Ectodermal cell (in vitro differentiated cells): ENCODE results near the gene ACTL10. TPM values are rescaled to one million over a fixed set of nuclear protein-coding genes. Genes with fewer than 3 reads are reported as not detected.

Source experiments
- H3K27ac ChIP-seq: 2 replicates; pipeline ENCODE4 v1.7.0; 2013; ENCODE audit warnings: mild to moderate bottlenecking, low read depth, low read length; ENCODE audit not compliant: insufficient read depth, poor library complexity, severe bottlenecking
- H3K27me3 ChIP-seq: 2 replicates; pipeline ENCODE4 v1.7.0; 2013; ENCODE audit warnings: mild to moderate bottlenecking, low read length; ENCODE audit not compliant: insufficient read depth, control insufficient read depth, poor library complexity, severe bottlenecking
- H3K36me3 ChIP-seq: one replicate; pipeline ENCODE4 v1.7.0; 2013; ENCODE audit warnings: low read length; ENCODE audit not compliant: control insufficient read depth, insufficient read depth
- H3K4me1 ChIP-seq: one replicate; pipeline ENCODE4 v1.7.0; 2013; ENCODE audit warnings: low read length; ENCODE audit not compliant: control insufficient read depth, insufficient read depth
- H3K4me3 ChIP-seq: 2 replicates; pipeline ENCODE4 v1.7.0; 2013; ENCODE audit warnings: low read depth, low read length, control low read depth; ENCODE audit not compliant: insufficient read depth
- H3K9me3 ChIP-seq: 2 replicates; pipeline ENCODE4 v1.7.0; 2013; ENCODE audit warnings: mild to moderate bottlenecking, low read length, moderate library complexity; ENCODE audit not compliant: control insufficient read depth
- WGBS, 2 experiments: methylation state at CpG; one replicate each; pipeline ENCODE4 v1.1.7; 2013; ENCODE audit warnings: missing lambda C conversion rate in 2 of 2; 5-methylcytosine and 5-hydroxymethylcytosine counted together
- polyA plus RNA-seq, 4 experiments: library from polyadenylated mRNA; stranded (reverse); fragments of 50-300 nt; gene quantifications; one replicate each; pipeline ENCODE4 v1.2.3, GENCODE V29; 2013

Gene ACTL10
- not detected for polyA plus RNA-seq (2013, experiment 1 of 4)
- polyA plus RNA-seq (2013, experiment 2 of 4) = 0.12 TPM
- not detected for polyA plus RNA-seq (2013, experiment 3 of 4)
- 0.16 TPM for polyA plus RNA-seq (2013, experiment 4 of 4)

DNA sequence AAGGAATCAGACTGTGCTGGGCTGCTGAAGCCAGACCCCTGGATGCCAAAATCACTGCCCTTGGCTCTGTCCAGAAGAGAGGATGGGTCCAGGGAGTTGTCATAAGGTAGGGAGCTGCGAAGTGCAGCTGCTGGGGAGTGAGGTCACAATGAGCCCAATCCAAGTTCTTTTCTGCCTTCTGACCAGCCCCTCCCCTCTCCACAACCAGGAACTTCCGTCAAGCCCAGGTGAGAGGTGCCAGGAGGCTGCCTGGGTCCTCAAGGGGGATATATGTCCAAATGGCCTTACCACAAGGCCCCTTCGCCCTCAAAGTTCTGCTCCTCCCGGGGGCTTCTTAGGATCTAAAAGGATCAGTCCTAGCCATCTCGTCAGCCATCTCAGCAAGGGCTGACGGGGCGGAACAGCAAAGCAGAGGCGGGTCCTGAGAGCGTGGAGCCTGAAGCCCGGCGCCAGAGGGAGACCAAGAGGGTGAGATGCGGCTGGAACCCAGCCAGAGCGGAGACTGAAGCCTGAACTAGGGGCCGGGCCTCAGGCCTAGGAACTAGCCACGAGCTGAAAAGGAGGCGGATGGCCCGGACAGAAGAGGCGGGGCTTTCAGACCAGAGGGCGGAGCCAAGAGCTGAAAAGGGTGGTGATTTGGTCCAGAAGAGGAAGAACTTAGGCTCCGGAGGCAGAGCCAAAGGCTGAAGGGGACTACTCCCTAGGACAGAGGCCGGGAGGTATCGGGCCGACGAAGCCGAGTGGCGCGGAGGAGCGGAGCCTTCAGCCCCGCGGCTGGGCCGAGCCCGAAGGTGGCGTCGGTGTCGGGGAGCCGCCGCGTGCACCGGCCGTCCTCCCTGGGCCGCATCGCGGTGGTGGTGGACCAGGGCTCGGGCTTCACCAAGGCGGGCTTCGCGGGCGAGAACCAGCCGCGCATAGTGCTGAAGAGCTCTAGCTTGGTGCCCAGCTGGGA lies at the start of gene ACTL10:
TSS of gene ACTL10 (plus strand) at position 651 of the 952 bp plus-strand sequence. CDS start 555 bp downstream, outside the sequence.
- 17 to 22% methylated on average over 50 of the region's 50 CpGs for WGBS, 2 experiments
- Histone ChIP-seq H3K9me3 (no peaks in the 10 kb centered on the region), H3K4me1 (peaks cover 7% of the 10 kb centered on the region), H3K36me3 (no peaks in the 10 kb centered on the region), H3K27me3 (peaks cover 14% of the 10 kb centered on the region), H3K27ac (no peak within 1 kb of the TSS), H3K4me3 (peak within 1 kb of the TSS; percentile 35)

DNA sequence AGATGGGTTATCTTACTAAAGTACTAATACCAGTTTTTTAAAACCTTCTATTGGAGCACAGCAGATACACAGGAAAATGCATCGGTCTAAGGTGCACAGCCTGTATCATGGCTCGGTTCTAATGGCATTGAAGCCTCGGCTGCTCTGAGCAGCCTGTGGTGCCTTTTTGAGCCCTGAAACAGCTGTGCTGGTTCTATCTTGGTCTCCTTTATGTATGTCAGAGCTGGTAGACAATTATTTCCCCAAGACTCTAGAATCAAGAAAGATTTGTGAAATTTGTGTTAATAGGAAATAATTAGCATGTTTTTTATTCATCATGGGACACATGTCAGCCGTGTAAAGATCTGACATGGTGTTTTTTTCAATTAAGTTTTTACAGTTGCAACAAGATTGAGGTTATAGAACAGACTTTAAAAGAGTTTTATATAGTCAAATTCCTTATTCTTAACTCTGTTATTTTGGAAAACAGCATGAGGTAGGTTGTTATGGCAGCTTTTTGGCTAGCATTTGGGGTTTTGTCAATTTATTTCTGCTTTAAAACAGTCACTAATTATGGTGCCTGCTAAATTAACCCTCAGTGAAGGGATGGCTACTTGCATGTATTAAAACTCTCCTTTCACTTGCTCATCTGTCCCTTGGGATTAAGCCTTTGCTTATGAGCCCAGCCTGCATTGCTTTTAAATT lies 44.9 kb upstream of the ACTL10 start:
- Histone ChIP-seq H3K27me3 (no peaks in the 10 kb centered on the region), H3K4me1 (no peaks in the 10 kb centered on the region), H3K4me3 (no peak overlapping the region), H3K36me3 (no peaks in the 10 kb centered on the region), H3K27ac (no peak overlapping the region), H3K9me3 (no peaks in the 10 kb centered on the region)
- 92 to 97% methylated on average over 4 of the region's 4 CpGs for WGBS, 2 experiments

DNA sequence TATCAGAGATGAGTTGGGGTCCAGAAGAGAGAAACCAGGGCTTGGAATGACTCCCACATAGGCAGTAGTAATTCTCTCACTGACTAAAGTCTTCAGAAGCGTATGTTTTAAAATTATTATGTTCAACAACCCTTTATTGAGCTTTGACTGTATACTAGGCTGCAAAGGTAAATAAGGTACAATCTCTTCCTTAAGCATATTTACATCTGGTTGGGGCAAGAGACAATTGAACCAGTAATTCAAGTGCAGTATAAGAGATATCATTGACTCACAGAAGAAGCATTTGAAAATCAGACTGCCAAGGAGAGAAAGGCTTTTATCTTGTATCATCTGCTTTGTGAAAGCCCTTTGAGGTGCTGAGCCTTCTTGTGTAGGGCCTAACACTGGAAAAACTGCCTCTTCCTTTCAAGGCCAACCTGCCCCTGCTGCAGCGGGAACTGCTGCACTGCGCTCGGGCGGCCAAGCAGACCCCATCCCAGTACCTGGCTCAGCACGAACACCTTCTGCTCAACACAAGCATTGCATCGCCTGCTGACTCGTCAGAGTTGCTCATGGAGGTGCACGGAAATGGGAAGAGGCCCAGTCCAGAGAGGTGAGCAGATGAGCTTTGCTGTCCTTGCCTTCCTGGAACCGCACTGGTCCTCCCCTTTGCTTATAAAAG lies 43.9 kb upstream of the ACTL10 start:
- WGBS, 2 experiments = 92 to 97% methylated on average over 10 of the region's 10 CpGs
- no peak overlapping the region for H3K4me3 ChIP-seq

DNA sequence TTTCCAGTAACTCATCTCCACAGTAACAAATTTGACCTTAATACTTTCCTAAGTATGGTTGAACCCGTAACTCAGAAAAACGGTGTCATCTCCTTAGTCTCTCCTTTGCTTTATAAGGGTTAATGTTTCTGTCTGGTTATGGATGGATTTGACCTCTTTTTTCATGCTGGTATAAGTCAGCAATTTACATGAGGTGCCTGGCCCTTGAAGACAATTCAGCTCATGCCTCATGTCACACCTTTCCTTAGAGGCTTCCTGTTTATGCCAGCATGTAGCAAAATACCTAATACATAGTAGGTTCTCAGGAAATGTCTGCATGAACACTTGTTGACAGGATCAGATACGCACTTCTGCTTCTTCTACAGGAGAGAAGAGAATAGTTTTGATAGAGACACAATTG lies 42.3 kb upstream of the ACTL10 start:
- no peak overlapping the region for H3K27ac ChIP-seq
- no peak overlapping the region for H3K4me3 ChIP-seq
- H3K36me3 ChIP-seq = no peaks in the 10 kb centered on the region
- no peaks in the 10 kb centered on the region for H3K4me1 ChIP-seq
- H3K27me3 ChIP-seq = no peaks in the 10 kb centered on the region
- 96 to 98% methylated on average over 3 of the region's 3 CpGs for WGBS, 2 experiments
- no peaks in the 10 kb centered on the region for H3K9me3 ChIP-seq

More for the DNA sequence above, 43.9 kb upstream of the ACTL10 start:
- Histone ChIP-seq H3K27ac (no peak overlapping the region), H3K27me3 (no peaks in the 10 kb centered on the region), H3K36me3 (no peaks in the 10 kb centered on the region), H3K9me3 (no peaks in the 10 kb centered on the region), H3K4me1 (no peaks in the 10 kb centered on the region)

DNA sequence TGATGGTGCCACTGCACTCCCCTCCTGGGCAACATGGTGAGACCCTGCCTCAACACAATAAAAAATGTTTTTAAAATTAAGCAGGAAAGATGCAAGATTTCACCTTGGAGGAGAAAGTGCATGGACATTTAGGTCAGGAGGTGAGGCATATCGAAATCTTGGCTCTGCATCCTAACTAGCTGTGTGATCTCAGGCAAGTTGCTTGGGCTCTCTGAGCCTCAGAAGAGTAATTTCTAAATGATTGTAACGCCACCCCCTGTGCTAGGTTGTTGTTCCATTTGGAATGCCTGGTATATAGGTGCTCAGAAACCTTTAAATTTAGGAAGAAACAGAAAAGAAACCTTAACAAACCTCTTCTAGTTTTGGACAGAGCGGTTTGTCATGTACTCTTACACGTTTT lies 40.6 kb upstream of the ACTL10 start:
- Histone ChIP-seq H3K27me3 (no peaks in the 10 kb centered on the region), H3K4me1 (no peaks in the 10 kb centered on the region), H3K9me3 (no peaks in the 10 kb centered on the region), H3K4me3 (no peak overlapping the region), H3K36me3 (peaks cover 11% of the 10 kb centered on the region), H3K27ac (no peak overlapping the region)
- 97 to 99% methylated on average over 4 of the region's 4 CpGs for WGBS, 2 experiments

DNA sequence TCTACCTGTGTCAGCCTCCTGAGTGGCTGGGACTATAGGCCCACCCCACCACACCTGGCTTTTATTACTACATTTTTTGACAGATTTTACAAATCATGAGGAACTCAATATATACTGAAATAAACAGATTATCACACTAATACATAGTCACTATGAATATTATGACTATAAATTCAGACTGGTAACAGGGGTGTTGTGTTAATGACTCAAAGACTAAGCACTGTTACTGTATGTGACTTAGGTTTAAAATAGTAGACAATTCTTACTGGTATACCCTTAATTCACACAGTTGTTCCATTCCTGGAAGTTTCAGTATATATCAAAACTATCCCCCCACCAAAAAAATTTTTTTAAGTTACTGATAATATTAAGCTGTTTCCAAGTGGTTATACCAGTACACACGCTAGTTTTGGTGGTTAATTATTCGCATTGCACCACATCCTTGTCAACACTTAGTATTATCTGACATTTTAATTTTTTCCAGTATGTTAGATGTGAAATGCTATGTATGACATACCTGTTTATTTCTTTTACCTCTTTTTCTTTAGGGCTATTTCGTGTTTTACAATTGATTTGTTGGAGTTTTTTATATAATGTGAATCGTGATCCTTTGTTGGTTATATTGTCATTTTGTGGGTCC lies 39.0 kb upstream of the ACTL10 start:
- Histone ChIP-seq H3K4me3 (no peak overlapping the region), H3K36me3 (peaks cover 11% of the 10 kb centered on the region), H3K9me3 (no peaks in the 10 kb centered on the region), H3K27me3 (no peaks in the 10 kb centered on the region), H3K27ac (no peak overlapping the region), H3K4me1 (no peaks in the 10 kb centered on the region)
- WGBS, 2 experiments = 91 to 100% methylated on average over 4 of the region's 4 CpGs

DNA sequence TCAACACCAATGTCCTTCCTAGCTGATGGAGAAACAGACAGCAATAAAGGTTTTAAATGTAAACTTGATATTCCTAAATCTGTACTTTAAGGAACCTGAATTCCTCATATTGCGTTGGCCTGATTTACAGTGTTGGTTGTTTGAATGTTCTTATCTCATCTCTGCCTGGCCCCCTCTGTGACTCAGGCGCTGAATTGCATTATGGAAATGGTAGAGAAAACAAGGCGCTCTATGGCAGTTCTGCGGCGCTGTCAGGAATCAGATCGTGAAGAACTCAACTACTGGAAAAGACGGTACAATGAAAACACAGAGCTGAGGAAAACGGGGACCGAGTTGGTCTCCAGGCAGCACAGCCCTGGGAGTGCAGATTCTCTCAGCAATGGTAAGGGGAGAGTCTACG lies 37.2 kb upstream of the ACTL10 start:
- WGBS, 2 experiments = 94 to 96% methylated on average over 10 of the region's 10 CpGs
- Histone ChIP-seq H3K9me3 (no peaks in the 10 kb centered on the region), H3K36me3 (peaks cover 11% of the 10 kb centered on the region), H3K27ac (no peak overlapping the region), H3K27me3 (no peaks in the 10 kb centered on the region), H3K4me3 (no peak overlapping the region), H3K4me1 (no peaks in the 10 kb centered on the region)

DNA sequence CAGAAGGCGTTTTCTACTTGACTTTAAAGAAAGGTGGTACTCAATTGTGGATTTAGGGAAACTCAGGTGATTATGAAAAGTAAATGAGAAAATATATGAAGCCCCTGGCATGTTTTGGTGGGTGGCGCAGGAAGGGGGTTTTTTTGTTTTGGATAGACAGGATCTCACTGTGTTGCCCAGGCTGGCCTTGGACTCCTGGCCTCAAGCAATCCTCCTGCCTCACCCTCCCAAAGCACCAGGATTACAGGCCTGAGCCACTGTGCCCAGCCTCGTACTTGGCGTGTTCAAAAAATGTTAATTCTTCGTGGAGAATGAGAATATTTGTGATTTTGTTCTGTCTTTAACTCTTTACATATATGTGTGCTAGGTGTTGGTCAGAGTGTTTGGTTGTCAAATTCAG lies 36.8 kb upstream of the ACTL10 start:
- 94 to 95% methylated on average over 5 of the region's 5 CpGs for WGBS, 2 experiments
- Histone ChIP-seq H3K4me1 (no peaks in the 10 kb centered on the region), H3K36me3 (peaks cover 11% of the 10 kb centered on the region), H3K27ac (no peak overlapping the region), H3K27me3 (no peaks in the 10 kb centered on the region), H3K4me3 (no peak overlapping the region), H3K9me3 (no peaks in the 10 kb centered on the region)

DNA sequence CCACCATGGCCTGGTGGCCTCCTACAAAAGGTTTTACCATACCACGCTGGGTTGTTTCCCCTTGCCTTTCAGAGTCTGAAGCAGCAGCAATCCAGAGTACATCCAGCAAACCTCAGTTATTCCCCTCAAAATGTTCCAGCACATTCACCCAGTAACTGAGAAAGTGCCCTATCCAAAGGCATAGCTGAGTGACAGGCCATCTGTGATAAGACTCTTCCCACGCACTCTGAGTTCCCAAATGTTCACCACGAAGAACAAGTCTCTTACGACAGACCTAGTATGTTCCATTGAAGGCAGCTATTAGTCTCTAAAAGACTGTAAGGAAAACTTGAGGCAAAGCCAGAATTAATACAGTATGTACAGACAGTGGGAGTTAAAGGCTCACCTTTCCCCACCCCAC lies 36.2 kb upstream of the ACTL10 start:
- WGBS, 2 experiments = 96 to 97% methylated on average over 4 of the region's 4 CpGs
- Histone ChIP-seq H3K4me3 (no peak overlapping the region), H3K27ac (no peak overlapping the region), H3K9me3 (no peaks in the 10 kb centered on the region), H3K4me1 (no peaks in the 10 kb centered on the region), H3K27me3 (no peaks in the 10 kb centered on the region), H3K36me3 (peaks cover 11% of the 10 kb centered on the region)
